GM12878 (cell line): Measurements from ENCODE around the gene PFKFB3.

ENCODE experiments used
- BHLHE40 ChIP-seq, 2 experiments: fragments of 450-650 bp in 1 of 2; IDR thresholded peaks; 2 replicates each; pipeline ENCODE4 v1.6.1; 2011 to 2017; ENCODE audit warnings: low read depth in 2 of 2, borderline replicate concordance in 1 of 2, improper control_type of control experiment in 1 of 2, low read length in 1 of 2, mild to moderate bottlenecking in 1 of 2
- POLR2AphosphoS5 ChIP-seq: IDR thresholded peaks from 2 replicates; pipeline ENCODE4 v1.6.1; 2011; ENCODE audit warnings: mild to moderate bottlenecking, low read length, inconsistent platforms
- SRF ChIP-seq, 2 experiments: IDR thresholded peaks; 2 replicates each; pipeline ENCODE4 v1.6.1; 2011; ENCODE audit warnings: low read depth in 2 of 2, low read length in 2 of 2, mild to moderate bottlenecking in 1 of 2, moderate library complexity in 1 of 2
- TF ChIP-seq, protein P1 (sequence below): fragments of 450-650 bp; IDR thresholded peaks from 2 replicates; pipeline ENCODE4 v1.6.1; 2016; ENCODE audit warnings: mild to moderate bottlenecking
- TF ChIP-seq, protein P2 (sequence below), 3 experiments: IDR thresholded peaks in 2 of 3; conservative IDR thresholded peaks in 1 of 3; 2 replicates each; pipeline ENCODE4 v1.5.1; 2011; ENCODE audit warnings: low read depth in 3 of 3, low read length in 3 of 3, mild to moderate bottlenecking in 3 of 3, control low read depth in 2 of 3, moderate library complexity in 2 of 3, inconsistent platforms in 1 of 3, mixed read lengths in 1 of 3; ENCODE audit not compliant: control insufficient read depth in 2 of 3, insufficient read depth in 1 of 3; ENCODE audit errors: extremely low read depth in 1 of 3
- TF ChIP-seq, protein P3 (sequence below): IDR thresholded peaks from 2 replicates; pipeline ENCODE4 v1.6.1; 2011; ENCODE audit warnings: low read depth, low read length, improper control_type of control experiment, borderline replicate concordance
- TF ChIP-seq, protein P4 (sequence below): fragments of 450-650 bp; IDR thresholded peaks from 2 replicates; pipeline ENCODE4 v1.6.1; 2017; ENCODE audit warnings: borderline replicate concordance
- TF ChIP-seq, protein P5 (sequence below): IDR thresholded peaks from 2 replicates; pipeline ENCODE4 v1.6.1; 2012; ENCODE audit warnings: low read depth, low read length, improper control_type of control experiment

DNA sequence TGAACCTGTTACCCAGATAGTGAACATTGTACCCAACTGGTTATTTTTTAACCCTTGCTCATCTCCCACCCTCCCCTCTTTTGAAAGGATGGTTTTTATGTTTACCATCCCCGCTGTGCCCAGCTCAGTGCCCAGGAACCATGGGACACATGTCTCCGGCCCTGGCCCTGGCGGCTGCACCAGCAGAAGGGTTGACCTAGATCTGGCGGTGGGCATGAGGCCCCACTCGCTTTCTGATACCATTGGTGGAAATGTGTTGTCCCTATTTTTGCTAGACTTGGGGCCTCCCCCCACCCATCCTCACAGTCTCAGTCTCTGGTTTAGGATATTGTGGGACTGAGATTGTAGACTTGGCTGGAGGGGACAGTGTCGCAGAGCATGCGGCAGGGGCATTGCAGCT, 11.9 kb downstream of the PFKFB3 start:
- TF ChIP-seq, protein P1, sequence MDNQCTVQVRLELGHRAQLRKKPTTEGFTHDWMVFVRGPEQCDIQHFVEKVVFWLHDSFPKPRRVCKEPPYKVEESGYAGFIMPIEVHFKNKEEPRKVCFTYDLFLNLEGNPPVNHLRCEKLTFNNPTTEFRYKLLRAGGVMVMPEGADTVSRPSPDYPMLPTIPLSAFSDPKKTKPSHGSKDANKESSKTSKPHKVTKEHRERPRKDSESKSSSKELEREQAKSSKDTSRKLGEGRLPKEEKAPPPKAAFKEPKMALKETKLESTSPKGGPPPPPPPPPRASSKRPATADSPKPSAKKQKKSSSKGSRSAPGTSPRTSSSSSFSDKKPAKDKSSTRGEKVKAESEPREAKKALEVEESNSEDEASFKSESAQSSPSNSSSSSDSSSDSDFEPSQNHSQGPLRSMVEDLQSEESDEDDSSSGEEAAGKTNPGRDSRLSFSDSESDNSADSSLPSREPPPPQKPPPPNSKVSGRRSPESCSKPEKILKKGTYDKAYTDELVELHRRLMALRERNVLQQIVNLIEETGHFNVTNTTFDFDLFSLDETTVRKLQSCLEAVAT: no peak
- TF ChIP-seq POLR2AphosphoS5 (no peak), SRF (IDR thresholded peaks at IDR 0.05; ENCODE audit: low read depth in 2 of 2, low read length in 2 of 2) (no peak), BHLHE40 (IDR thresholded peaks at IDR 0.05; ENCODE audit: borderline replicate concordance in 1 of 2, low read depth in 2 of 2, low read length in 1 of 2) (no peak)
- TF ChIP-seq, protein P2, sequence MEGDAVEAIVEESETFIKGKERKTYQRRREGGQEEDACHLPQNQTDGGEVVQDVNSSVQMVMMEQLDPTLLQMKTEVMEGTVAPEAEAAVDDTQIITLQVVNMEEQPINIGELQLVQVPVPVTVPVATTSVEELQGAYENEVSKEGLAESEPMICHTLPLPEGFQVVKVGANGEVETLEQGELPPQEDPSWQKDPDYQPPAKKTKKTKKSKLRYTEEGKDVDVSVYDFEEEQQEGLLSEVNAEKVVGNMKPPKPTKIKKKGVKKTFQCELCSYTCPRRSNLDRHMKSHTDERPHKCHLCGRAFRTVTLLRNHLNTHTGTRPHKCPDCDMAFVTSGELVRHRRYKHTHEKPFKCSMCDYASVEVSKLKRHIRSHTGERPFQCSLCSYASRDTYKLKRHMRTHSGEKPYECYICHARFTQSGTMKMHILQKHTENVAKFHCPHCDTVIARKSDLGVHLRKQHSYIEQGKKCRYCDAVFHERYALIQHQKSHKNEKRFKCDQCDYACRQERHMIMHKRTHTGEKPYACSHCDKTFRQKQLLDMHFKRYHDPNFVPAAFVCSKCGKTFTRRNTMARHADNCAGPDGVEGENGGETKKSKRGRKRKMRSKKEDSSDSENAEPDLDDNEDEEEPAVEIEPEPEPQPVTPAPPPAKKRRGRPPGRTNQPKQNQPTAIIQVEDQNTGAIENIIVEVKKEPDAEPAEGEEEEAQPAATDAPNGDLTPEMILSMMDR (IDR thresholded peaks at IDR 0.05 in 2 of 3, conservative IDR thresholded peaks at IDR 0.05 in 1 of 3; ENCODE audit: control insufficient read depth in 2 of 3, extremely low read depth in 1 of 3, insufficient read depth in 1 of 3, low read depth in 3 of 3, low read length in 3 of 3): no peak
- TF ChIP-seq, protein P3, sequence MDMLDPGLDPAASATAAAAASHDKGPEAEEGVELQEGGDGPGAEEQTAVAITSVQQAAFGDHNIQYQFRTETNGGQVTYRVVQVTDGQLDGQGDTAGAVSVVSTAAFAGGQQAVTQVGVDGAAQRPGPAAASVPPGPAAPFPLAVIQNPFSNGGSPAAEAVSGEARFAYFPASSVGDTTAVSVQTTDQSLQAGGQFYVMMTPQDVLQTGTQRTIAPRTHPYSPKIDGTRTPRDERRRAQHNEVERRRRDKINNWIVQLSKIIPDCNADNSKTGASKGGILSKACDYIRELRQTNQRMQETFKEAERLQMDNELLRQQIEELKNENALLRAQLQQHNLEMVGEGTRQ: no peak
- TF ChIP-seq, protein P4, sequence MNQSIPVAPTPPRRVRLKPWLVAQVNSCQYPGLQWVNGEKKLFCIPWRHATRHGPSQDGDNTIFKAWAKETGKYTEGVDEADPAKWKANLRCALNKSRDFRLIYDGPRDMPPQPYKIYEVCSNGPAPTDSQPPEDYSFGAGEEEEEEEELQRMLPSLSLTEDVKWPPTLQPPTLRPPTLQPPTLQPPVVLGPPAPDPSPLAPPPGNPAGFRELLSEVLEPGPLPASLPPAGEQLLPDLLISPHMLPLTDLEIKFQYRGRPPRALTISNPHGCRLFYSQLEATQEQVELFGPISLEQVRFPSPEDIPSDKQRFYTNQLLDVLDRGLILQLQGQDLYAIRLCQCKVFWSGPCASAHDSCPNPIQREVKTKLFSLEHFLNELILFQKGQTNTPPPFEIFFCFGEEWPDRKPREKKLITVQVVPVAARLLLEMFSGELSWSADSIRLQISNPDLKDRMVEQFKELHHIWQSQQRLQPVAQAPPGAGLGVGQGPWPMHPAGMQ: no peak
- TF ChIP-seq, protein P5, sequence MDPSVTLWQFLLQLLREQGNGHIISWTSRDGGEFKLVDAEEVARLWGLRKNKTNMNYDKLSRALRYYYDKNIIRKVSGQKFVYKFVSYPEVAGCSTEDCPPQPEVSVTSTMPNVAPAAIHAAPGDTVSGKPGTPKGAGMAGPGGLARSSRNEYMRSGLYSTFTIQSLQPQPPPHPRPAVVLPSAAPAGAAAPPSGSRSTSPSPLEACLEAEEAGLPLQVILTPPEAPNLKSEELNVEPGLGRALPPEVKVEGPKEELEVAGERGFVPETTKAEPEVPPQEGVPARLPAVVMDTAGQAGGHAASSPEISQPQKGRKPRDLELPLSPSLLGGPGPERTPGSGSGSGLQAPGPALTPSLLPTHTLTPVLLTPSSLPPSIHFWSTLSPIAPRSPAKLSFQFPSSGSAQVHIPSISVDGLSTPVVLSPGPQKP: no peak
